ENCODE data around the gene ASH1L.
"Not testable (repeated sequence)": the region's sequence is repeated elsewhere in the genome, so short reads cannot be mapped to it uniquely, and the experiment has no call there.

Gene ASH1L, protein sequence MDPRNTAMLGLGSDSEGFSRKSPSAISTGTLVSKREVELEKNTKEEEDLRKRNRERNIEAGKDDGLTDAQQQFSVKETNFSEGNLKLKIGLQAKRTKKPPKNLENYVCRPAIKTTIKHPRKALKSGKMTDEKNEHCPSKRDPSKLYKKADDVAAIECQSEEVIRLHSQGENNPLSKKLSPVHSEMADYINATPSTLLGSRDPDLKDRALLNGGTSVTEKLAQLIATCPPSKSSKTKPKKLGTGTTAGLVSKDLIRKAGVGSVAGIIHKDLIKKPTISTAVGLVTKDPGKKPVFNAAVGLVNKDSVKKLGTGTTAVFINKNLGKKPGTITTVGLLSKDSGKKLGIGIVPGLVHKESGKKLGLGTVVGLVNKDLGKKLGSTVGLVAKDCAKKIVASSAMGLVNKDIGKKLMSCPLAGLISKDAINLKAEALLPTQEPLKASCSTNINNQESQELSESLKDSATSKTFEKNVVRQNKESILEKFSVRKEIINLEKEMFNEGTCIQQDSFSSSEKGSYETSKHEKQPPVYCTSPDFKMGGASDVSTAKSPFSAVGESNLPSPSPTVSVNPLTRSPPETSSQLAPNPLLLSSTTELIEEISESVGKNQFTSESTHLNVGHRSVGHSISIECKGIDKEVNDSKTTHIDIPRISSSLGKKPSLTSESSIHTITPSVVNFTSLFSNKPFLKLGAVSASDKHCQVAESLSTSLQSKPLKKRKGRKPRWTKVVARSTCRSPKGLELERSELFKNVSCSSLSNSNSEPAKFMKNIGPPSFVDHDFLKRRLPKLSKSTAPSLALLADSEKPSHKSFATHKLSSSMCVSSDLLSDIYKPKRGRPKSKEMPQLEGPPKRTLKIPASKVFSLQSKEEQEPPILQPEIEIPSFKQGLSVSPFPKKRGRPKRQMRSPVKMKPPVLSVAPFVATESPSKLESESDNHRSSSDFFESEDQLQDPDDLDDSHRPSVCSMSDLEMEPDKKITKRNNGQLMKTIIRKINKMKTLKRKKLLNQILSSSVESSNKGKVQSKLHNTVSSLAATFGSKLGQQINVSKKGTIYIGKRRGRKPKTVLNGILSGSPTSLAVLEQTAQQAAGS (N-terminal part only)

DNA sequence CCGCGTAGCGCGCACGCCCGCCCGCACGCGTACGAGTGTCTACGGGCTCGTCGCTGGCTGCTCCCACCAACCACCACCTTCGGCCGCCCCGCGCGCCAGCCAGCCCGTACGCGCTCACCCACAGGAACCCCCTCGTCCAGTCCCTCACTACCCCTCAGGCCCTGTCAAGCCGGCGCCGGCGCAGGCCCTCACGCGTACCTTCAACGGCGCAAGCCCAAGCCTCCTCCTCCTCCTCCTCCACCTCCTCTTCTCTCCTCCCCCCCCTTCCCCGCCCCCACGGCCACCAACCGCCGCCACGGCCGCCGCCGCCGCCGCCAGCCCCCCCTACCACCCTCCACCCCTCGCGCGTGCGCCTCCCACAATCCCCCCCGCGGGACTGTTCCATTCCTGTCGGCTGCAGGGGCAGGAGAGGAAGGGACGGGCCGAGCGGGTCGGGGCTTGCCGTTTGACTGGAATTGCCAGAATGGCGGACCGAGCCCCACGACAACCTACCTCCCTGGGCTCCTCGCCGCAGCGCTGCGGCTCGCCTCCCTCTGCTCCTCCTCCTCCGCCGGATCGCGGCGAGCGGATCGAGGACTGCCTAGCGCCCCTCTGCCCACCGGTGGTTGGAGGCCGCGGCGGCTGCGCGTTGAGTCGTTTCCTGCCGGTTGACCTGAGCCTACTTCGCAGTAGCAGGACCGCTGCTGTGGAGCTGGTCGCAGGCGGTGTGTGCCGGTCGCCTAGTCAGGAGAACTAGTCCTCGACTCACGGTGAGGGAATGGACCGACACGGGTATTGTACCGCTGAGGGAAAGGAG, at the start of gene ASH1L:
Gene ASH1L (minus strand): TSS at position 223 of the 796 bp plus-strand sequence. CDS start 41,284 bp downstream, outside the sequence.
- peak; percentile 92 for DNase-seq

DNA sequence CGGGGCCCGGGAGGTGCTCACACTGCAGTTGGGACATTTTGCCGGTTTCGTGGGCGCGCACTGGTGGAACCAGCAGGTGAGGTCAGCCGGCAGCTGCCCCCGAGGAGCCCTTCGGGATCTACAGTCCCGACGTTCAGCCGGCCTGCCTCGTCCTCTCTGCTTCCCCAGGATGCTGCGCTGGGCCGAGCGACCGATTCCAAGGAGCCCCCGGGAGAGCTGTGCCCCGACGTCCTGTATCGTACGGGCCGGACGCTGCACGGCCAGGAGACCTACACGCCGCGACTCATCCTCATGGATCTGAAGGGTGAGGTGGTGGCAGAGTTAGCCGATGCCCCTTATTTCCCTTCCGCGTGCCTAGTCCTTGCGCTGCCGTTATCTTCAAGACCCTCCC, 47.6 kb upstream of the ASH1L start:
- not testable (repeated sequence) for DNase-seq

DNA sequence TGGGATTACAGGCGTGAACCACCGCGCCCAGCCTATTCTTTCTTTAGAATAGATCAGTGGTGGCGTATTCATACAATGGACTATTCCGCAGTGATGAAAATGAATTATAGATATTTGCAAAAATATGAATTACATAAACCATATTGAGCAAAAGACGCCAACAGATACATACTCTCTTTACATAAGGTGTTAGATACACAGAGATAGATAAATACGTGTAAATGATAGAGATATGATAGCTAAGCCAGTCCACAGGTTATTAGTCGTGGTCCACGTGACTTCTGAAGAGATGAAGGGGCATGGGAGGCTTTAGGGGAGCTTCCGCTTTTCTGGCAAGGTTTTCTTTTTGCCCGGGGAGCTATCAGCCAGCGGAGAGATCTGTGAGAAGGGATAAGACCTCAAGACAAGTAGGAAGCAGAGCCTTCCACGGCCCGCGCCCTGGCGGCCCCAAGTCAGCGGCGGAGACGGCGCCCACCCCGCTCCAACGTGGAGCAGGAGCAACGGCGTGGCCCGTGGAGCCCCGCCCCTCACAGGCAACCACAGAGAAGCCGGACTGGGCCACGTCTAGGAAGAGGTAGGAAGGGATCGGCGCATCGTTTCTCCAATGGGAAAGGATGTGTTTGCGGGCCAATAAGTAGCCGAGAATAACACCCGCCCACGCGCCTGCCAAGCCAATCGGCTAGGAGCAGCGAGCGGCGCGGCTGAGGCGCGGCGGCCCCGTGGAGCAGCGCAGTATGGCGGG, 47.1 kb upstream of the ASH1L start, which contains the start of gene MSTO1:
Gene MSTO1 (plus strand): TSS at position 704 of the 742 bp plus-strand sequence. CDS start 31 bp downstream, at position 735.
- peak; percentile 98 for DNase-seq

DNA sequence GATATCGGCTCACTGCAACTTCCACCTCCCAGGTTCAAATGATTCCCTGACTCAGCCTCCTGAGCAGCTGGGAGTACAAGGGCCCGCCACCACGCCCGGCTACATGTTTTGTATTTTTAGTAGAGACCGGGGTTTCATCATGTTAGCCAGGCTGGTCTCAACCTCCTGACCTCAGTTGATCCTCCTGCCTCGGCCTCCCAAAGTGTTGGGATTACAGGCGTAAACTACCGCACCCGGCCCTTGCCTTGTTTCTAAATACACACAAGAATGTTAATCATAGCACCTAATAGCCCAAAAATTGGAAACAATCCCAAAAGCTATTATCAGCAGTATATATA, 46.3 kb upstream of the ASH1L start:
- DNase-seq: no peak

DNA sequence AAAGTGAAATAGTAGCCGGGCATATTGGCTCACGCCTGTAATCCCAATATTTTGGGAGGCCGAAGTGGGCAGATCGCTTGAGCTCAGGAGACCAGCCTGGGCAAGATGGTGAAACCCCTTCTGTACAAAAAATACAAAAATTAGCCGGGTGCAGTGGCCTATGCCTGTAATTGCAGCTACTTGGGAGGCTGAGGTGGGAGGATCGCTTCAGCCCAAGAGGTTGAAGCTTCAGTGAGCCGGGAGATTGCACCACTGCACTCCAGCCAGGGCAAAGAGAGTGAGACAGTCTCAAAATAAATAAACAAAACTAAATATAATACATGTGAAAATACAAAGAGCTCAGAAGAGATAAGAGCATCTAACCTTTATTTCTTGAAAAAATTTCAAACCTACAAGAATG, 45.1 kb upstream of the ASH1L start:
- DNase-seq: no peak

DNA sequence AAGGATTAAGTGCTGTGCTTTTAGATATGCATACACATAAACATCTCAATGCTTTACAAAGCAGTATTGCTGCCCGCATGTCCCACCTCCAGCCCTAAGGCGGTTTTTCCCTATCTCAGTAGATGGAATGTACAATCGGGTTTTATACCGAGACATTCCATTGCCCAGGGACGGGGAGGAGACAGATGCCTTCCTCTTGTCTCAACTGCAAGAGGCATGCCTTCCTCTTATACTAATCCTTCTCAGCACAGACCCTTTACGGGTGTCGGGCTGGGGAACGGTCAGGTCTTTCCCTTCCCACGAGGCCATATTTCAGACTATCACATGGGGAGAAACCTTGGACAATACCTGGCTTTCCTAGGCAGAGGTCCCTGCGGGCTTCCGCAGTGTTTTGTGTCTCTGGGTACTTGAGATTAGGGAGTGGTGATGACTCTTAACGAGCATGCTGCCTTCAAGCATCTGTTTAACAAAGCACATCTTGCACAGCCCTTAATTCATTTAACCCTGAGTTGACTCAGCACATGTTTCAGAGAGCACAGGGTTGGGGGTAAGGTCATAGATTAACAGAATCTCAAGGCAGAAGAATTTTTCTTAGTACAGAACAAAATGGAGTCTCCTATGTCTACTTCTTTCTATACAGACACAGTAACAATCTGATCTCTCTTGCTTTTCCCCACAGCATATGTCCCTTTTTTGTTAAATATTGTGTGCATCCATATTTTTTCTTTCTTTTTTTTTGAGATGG, 37.4 kb upstream of the ASH1L start:
- not testable (repeated sequence) for DNase-seq

DNA sequence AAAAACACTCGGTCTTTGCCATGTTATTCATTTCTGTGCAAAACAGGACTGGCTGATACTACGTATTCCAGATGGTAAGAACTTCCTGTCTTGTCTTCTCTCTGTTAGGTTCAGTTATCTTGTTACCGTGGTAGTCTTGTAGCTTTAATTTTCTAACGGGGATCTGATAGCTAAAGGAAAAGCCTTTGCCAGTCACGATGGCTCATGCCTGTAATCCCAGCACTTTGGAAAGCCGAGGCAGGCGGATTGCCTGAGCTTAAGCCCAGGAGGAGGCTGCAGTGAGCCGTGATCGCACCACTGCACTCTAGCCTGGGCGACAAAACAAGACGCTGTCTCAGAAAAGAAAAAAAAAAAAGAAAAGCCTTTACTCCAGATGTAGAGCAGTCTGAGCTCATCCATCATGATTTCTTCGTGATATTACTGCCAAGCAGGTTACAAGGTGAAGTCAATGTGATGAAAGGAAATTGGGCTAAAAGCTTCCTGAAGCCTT, 36.3 kb upstream of the ASH1L start:
- no peak for DNase-seq

DNA sequence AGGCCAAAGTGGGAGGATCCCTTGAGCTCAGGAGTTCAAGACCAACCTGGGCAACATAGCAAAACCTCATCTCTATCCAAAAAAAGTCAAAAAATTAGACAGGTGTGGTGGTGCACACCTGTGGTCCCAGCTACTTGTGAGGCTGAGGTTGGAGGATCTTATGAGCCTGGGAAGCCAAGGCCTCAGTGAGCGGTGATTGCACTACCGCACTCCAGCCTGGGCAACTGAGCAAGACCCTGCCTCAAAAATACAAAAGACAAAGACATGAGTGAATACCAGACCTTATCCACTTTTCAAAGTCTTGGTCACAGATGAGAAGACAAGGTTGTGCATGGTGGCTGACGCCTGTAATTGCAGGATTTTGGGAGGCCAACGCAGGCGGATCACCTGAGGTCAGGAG, 34.3 kb upstream of the ASH1L start:
- no peak for DNase-seq

DNA sequence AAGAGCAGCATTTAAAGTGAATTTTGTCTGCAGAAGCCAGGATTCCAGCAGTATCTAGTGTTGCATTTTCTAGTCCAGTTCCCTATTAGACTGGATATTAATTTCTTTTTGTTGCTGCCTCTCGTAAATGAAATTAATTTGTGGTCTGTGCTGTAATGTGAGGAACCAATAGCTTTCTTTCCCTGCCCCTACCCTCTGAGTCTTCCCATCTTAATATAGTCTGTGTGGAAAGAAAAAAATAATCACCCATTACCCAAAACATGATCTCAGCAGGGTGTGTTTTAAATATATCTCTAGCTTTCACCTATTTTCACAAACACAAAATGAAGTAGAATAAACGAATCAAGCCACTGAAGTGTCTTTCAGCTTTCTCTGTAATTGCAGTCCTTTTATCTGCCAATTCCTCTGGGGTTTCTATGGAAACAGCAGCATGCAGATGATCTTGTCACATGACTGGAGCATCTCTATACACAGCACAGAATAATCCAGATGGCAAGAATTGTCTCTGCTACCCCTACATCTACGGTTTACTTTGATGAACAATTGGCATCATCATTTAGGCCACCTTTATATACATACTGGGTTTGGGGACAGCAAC, 33.4 kb upstream of the ASH1L start:
- DNase-seq: not testable (repeated sequence)

DNA sequence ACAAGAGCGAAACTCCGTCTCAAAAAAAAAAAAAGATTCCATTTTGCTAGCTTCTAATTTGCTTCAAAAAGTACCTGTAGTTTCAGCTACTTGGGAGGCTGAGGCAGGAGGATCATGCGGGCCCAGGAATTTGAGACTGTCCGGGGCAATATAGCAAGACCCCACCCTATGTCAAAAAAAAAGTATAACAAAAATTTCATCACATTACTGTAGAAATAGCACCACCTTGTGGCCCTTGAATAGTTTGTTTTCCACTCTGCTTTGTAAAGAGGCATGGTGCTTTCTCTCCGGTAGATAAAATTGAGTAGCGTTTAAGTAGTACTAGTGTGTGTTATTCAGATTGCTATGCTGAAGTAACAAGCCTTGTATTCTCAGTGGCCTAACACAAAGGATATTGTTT, 29.2 kb upstream of the ASH1L start:
- no peak for DNase-seq

DNA sequence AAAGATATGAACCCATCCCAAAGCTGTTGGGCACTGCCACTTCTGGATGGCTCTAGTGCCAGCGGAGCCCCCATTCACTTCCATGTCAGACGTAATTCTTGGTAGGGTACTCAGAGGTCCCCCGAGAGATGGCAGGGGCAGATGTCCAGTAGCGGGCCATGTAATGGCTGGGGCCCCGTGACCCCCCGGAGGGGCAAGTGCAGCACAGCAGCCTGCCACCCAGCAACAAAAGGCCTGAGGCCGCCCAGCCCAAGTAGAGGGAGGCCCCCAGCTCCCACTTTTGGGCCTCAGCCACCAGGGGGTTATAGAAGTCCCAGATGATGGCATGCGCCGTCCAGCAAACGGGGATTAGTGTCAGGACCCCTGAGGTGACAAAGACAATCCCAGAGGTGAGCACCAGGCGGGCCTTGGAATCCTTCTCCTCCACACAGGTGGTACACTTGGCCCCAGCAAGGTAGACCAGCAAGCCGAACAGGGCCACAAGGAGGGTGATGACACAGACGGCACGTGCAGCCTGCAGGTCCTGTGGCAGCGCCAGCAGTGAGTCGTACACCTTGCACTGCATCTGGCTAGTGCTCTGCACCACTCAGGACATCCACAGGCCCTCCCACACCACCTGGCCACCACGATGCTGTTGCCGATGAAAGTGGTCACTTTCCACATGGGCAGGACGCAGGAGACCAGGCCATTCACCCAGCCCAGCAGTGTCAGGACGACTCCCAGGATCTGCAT, 28.1 kb upstream of the ASH1L start:
- not testable (repeated sequence) for DNase-seq

DNA sequence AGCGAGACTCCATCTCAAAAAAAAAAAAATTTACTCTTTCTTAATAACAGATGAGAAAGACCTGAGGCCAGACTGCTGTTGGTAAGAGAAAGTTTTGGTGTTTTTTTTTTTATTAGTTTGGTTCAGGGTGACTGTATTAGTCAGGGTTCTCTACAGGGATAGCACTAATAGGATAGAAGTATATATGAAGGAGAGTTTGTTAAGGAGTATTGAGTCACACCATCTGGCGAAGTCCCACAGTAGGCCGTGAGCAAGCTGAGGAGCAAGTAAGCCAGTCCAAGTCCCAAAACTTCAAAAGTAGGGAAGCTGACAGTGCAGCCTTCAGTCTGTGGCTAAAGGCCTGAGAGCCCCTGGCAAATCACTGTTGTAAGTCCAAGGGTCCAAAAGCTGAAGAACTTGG, 26.7 kb upstream of the ASH1L start:
- DNase-seq: not testable (repeated sequence)

DNA sequence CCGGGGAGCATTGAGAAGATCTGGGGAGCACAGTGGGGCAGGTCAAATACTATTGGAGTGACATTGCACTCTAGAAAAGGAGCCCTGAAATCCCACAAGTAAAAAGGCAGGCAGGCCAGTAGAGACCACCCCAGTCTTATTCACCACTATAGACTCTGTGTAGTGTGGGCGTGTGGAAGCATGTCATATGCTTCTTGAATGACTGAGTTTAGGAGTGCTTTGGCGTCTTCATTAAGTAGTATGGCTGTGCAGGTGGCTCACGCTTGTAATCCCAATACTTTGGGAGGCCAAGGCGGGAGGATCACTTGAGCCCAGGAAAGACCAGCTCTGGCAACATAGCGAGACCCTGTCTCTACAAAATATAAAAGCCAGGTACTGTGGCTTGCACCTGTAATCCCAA, 21.2 kb upstream of the ASH1L start:
- not testable (repeated sequence) for DNase-seq

DNA sequence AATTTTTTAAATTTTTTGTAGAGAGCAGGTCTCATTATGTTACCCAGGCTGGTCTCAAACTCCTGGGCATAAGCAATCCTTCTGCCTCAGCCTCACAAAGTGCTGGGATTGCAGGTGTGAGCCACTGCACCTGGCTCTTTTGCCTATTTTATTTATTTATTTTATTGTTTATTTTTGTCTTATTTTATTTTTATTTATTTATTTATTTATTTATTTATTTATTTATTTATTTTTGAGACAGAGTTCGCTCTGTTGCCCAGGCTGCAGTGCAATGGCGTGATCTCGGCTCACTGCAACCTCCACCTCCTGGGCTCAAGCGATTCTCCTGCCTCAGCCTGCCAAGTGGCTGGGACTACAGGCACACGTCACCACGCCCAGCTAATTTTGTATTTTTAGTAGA, 13.0 kb upstream of the ASH1L start:
- DNase-seq: not testable (repeated sequence)

DNA sequence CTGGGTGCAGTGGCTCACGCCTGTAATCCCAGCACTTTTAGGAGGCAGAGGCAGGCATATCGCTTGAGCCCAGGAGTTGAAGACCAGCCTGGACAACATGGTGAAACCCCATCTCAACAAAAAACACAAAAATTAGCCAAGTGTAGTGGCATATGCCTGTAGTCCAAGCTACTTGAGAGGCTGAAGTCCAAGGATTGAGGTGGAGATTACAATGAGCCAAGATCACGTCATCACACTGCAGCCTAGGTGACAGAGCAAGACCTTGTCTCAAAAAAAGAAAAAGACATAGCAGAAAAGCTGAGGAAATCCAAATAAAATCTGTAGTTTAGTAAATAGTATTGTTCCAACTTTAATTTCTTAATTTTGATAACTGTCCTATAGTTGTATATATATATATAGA, 11.5 kb upstream of the ASH1L start:
- no peak for DNase-seq

DNA sequence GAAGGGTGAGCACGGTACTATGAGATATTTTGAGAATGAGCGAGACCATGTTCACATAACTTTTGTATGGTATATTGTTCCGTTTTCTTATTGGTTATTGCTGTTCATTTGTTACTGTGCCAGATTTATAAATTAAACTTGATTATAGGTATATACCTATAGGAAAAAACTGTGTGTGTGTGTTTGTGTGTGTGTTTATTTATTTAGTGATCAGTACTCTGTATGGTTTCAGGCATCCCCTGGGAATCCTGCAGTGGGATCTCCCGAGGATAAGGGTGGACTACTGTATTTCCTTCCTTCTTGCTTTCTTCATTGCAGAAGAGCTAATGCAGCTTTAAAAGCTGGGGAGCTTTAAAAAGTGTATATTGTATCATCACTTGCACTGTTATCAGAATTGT, 8.0 kb upstream of the ASH1L start:
- no peak for DNase-seq

DNA sequence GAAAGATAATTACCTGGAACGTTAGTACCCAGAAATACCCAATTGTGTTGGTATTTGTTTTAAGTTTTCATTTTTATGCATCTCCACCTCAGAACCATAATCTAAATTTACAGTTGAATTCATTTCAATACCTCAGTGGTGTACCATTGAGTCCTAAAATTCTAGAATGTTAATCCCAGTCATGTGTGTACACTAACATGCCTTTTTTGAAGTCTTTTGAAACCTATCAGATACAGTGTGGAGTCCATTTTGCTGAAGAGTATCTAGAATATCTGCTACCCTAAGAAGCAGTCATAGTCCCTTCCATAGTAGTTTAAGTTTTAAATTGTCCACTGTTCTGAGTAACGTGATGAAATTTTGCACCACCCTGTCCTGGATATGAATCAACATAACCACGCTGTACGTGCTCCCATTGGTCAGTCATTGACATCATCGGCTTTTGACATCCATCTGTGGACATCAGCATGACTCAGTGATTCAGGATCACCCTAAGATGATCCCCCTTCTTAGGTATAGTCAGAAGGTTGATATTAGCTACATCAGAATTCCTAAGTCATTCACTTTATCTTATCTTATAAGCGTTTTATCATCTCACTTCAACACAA, 7.5 kb upstream of the ASH1L start:
- DNase-seq: no peak

DNA sequence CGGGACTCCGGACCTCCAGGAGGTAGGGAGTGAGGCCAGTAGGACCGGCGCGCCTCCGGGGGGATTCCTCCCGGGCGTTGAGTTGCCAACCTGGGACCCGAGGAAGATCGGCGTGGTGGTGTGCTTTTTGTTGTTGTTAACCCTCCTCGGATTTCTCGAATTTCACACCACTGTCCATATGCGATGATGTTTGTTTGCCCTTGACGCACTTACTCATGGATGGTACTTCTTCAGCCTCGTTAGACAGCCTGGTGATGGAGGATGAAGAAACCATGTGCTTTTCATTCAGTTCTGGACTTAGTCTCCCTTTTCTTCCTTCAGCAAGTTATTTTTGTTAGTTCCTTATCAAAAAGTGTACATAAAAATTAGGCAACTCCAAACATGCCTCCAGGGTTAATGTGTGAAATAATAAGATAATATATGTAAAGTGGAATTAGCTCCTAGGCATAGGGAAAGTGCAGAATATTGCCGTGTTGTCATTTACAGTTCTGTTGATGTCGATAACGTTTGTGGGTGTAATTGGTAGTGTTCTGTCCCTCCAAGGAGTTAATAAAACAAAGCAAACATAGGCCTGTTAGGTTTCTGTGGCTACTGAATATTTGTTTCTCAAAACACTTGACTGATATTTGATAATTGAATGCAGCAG, 897 bp upstream of the ASH1L start:
- DNase-seq: not testable (repeated sequence)
